GM12878 (cell line): ENCODE measurements around the gene KLHL24. TPM values are rescaled to one million over a fixed set of nuclear protein-coding genes. Genes with fewer than 3 reads are reported as not detected.
"Not testable (repeated sequence)": the region's sequence is repeated elsewhere in the genome, so short reads cannot be mapped to it uniquely, and the experiment has no call there.

Experiments
- ATAC-seq: fragments of 200-7000 bp; cut with Tn5 transposase; 3 replicates; pipeline ENCODE4 v1.9.1; 2020; ENCODE audit warnings: mild to moderate bottlenecking, moderate library complexity
- BruUV-seq: library from RNA; stranded (reverse); fragments of 400-500 nt; replicated peaks from 2 replicates; lab custom pipeline; 2021; lab: Mats Ljungman, UMichigan
- CTCF ChIA-PET: fragments of 300-600 bp; sonication (Branson Sonifier 250); formaldehyde crosslinking; extraction: SDS; loops from one replicate; lab custom pipeline; 2021; ENCODE audit warnings: inconsistent platforms; lab: Yijun Ruan, JAX
- POLR2A ChIA-PET: fragments of 350-600 bp; formaldehyde crosslinking; extraction: SDS; loops from one replicate; lab custom pipeline; 2021; ENCODE audit warnings: inconsistent platforms; lab: Charles Lee
- RAD21 ChIA-PET: fragments of 300-600 bp; sonication (Branson Sonifier 250); formaldehyde crosslinking; loops from one replicate; lab custom pipeline; 2023; ENCODE audit warnings: antibody characterized with exemption; ENCODE audit not compliant: unreplicated experiment; lab: Charles Lee
- SMC1A ChIA-PET: fragments of 300-600 bp; sonication (Branson Sonifier 250); formaldehyde crosslinking; loops from one replicate; lab custom pipeline; 2023; ENCODE audit not compliant: unreplicated experiment, uncharacterized antibody; lab: Charles Lee
- DNase-seq: peaks from one replicate; pipeline ENCODE4 v3.0.0-alpha.2; 2011; ENCODE audit warnings: low read depth, low spot score
- FAIRE-seq: peaks from 3 replicates; lab custom pipeline; 2011; peaks lifted over from hg19 to GRCh38; lab: Jason Lieb, UNC
- H2AFZ ChIP-seq: 2 replicates; pipeline ENCODE4 v1.6.0; 2011; ENCODE audit warnings: low read depth, low read length, control low read depth; ENCODE audit not compliant: control insufficient read depth
- H3K27ac ChIP-seq: 2 replicates; pipeline ENCODE4 v1.5.1; 2011; ENCODE audit warnings: control low read depth; ENCODE audit not compliant: control insufficient read depth, insufficient read depth
- H3K27me3 ChIP-seq, 2 experiments: replicated peaks in 1 of 2; 2 replicates each; pipeline versions ENCODE4 v1.6.0 to v1.6.1; 2011; ENCODE audit warnings: low read length in 1 of 2; ENCODE audit not compliant: control insufficient read depth in 2 of 2, insufficient read depth in 2 of 2
- H3K36me3 ChIP-seq, 2 experiments: 2 replicates each; pipeline ENCODE4 v1.5.1; 2011; ENCODE audit warnings: low read length in 1 of 2; ENCODE audit not compliant: control insufficient read depth in 2 of 2, insufficient read depth in 2 of 2
- H3K4me1 ChIP-seq: 2 replicates; pipeline ENCODE4 v1.6.1; 2011; ENCODE audit warnings: mild to moderate bottlenecking, low read length, moderate library complexity, mixed read lengths; ENCODE audit not compliant: control insufficient read depth, insufficient read depth
- H3K4me2 ChIP-seq: 2 replicates; pipeline ENCODE4 v1.6.0; 2011; ENCODE audit warnings: control low read depth; ENCODE audit not compliant: control insufficient read depth, insufficient read depth
- H3K4me3 ChIP-seq: fragments of 200-600 bp; sonication (generic); 2 replicates; pipeline ENCODE4 v1.5.1; 2016
- H3K79me2 ChIP-seq: 2 replicates; pipeline ENCODE4 v1.6.0; 2011; ENCODE audit warnings: low read length; ENCODE audit not compliant: control insufficient read depth, insufficient read depth
- H3K9ac ChIP-seq: 2 replicates; pipeline ENCODE4 v1.8.0; 2011; ENCODE audit warnings: low read length, control low read depth, mixed read lengths; ENCODE audit not compliant: control insufficient read depth, insufficient read depth
- H3K9me3 ChIP-seq: replicated peaks from 3 replicates; pipeline ENCODE4 v1.5.1; 2011; ENCODE audit warnings: mild to moderate bottlenecking, low read length; ENCODE audit not compliant: control insufficient read depth, insufficient read depth
- H4K20me1 ChIP-seq: 2 replicates; pipeline ENCODE4 v1.6.0; 2011; ENCODE audit not compliant: control insufficient read depth, insufficient read depth
- CHD2 ChIP-seq: IDR thresholded peaks from 2 replicates; pipeline ENCODE4 v1.6.1; 2011; ENCODE audit warnings: low read depth, low read length, improper control_type of control experiment, borderline replicate concordance
- WGBS: methylation state at CpG from one replicate; pipeline ENCODE4 v1.1.6; 2016; ENCODE audit warnings: low lambda C conversion rate; ENCODE audit not compliant: insufficient replicate concordance, insufficient coverage; ENCODE audit errors: missing lambda C conversion rate; 5-methylcytosine and 5-hydroxymethylcytosine counted together
- in situ Hi-C: fragments of 300-500 bp; cut with MboI; formaldehyde crosslinking; loops from 9 replicates; pipeline ENCODE4 v1.14.3; 2018; ENCODE audit warnings: mixed read lengths
- intact Hi-C: fragments of 100-400 bp; cut with micrococcal nuclease; formaldehyde crosslinking; loops from one replicate; pipeline ENCODE4 v1.14.2; 2022; ENCODE audit not compliant: unreplicated experiment
- polyA plus RNA-seq, 11 experiments: library from polyadenylated mRNA; depleted of rRNA in 4 of 11; unstranded in 6 of 11; stranded (reverse) in 5 of 11; fragments of >200 nt; fragmentation: Nextera tagmentation in 4 of 11; fragmentation: Illumina TruSeq in 1 of 11; extraction: Ambion mirVana in 4 of 11; extraction: Trizol in 1 of 11; gene quantifications; 1 replicate in 1 of 11; 2 replicates in 10 of 11; pipeline versions ENCODE4 v1.2.1 to v1.2.3, GENCODE V29; 2011 to 2016; ENCODE audit warnings: inconsistent platforms in 2 of 11, missing spikeins in 2 of 11, low read depth in 1 of 11
- total RNA-seq, 4 experiments: library from RNA; depleted of rRNA in 3 of 4; stranded (reverse); fragments of >200 nt in 3 of 4; fragmentation: Illumina TruSeq in 1 of 4; extraction: Trizol in 1 of 4; gene quantifications; 2 replicates each; pipeline versions ENCODE4 v1.2.1 to v1.2.3, GENCODE V29; 2013 to 2021

The KLHL24 gene
- total and polyA plus RNA-seq, 10 of the 15 experiments (the other 5 are each of a cell fraction or from before 2014, with no cell fraction given) = 0.91 to 24.3 (median 5.3) TPM

- POLR2A ChIA-PET = interaction anchor here (1.1 kb wide), 1 partner anchor 45 kb away, joined by 3 read pairs; no protein-coding TSS in a partner anchor
- no TSS peak for BruUV-seq
- RAD21 ChIA-PET = interaction anchor here (1.3 kb wide), 1 partner anchor 9 kb away, joined by 3 read pairs; the partner anchor contains the start of gene YEATS2
- Histone ChIP-seq H2AFZ (no peak overlapping the region), H3K4me3 (no peak overlapping the region), H3K27me3 (no peaks in the 10 kb centered on the region), H3K4me1 (no peaks in the 10 kb centered on the region), H3K4me2 (no peak overlapping the region), H3K9ac (no peak overlapping the region), H3K27ac (no peak overlapping the region), H4K20me1 (no peaks in the 10 kb centered on the region), H3K9me3 (no peaks in the 10 kb centered on the region), H3K79me2 (no peaks in the 10 kb centered on the region), H3K36me3 (no peaks in the 10 kb centered on the region)
- in situ Hi-C loops (no loop called here), intact Hi-C loops (no loop called here)
- 82% methylated on average over 3 of the region's 3 CpGs for WGBS
- FAIRE-seq (no peak), ATAC-seq (no peak), DNase-seq (no peak)
- SMC1A ChIA-PET = no interaction called here
- no peak for TF ChIP-seq CHD2
- CTCF ChIA-PET = interaction anchor here (0.9 to 1.3 kb wide), 2 partner anchors 15 to 97 kb away, joined by 3 to 5 read pairs; no protein-coding TSS in a partner anchor
Observed at GRCh38 chr3:183688874-183689273, 53.5 kb downstream of the KLHL24 start.

GRCh38 chr3:183689621-183690020 lies 54.2 kb downstream of the KLHL24 start:
- H3K9ac ChIP-seq, H3K36me3 ChIP-seq, DNase-seq, FAIRE-seq, SMC1A ChIA-PET, H3K9me3 ChIP-seq, H3K4me3 ChIP-seq, ATAC-seq, H3K27ac ChIP-seq, intact Hi-C loops, BruUV-seq, H4K20me1 ChIP-seq, H3K4me2 ChIP-seq, H3K79me2 ChIP-seq, H2AFZ ChIP-seq, H3K27me3 ChIP-seq, in situ Hi-C loops, H3K4me1 ChIP-seq: not testable (repeated sequence)
- ChIA-PET CTCF (interaction anchor here (1.3 kb wide), 1 partner anchor 97 kb away, joined by 3 read pairs; no protein-coding TSS in a partner anchor), POLR2A (interaction anchor here (1.1 kb wide), 1 partner anchor 45 kb away, joined by 3 read pairs; no protein-coding TSS in a partner anchor), RAD21 (interaction anchor here (1.3 kb wide), 1 partner anchor 8 kb away, joined by 3 read pairs; the partner anchor contains the start of gene YEATS2)
- WGBS = 86% methylated on average over 5 of the region's 5 CpGs
